Skeletal muscle cell (primary cell): ENCODE results near the gene MBD3L5.
"Not testable (repeated sequence)": the region's sequence is repeated elsewhere in the genome, so short reads cannot be mapped to it uniquely, and the experiment has no call there.

ENCODE experiments used
- DNase-seq: peaks from one replicate; pipeline ENCODE4 v3.0.0-alpha.2; 2010; ENCODE audit warnings: low read depth
- H3K4me3 ChIP-seq: 2 replicates; pipeline ENCODE4 v1.5.1; 2011; ENCODE audit warnings: low read depth, mild to moderate bottlenecking, control low read depth, low read length, moderate library complexity

MBD3L5 gene

DNA sequence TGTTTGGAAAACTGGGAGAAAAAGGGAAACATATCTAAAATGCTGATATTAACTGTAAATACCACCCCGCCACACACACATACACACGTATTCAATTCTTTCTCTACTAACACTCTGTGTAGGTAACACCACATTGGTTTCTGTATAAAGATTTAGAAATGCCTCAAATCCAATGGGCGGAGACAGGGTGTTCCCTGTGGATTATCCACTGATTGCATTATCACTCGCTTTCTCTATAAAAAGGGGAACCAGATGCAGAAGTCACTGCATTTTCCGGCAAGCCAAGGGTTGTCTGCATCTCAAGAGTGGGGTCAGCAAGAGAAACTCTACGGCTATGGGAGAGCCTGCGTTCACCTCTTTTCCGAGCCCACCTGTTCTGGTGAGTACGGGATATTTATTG, at the start of gene MBD3L5:
Gene MBD3L5, plus strand, starts transcription at position 301 of the 400 bp plus-strand sequence. Its CDS starts 34 bp downstream, at position 335.
- not testable (repeated sequence) for DNase-seq, H3K4me3 ChIP-seq

DNA sequence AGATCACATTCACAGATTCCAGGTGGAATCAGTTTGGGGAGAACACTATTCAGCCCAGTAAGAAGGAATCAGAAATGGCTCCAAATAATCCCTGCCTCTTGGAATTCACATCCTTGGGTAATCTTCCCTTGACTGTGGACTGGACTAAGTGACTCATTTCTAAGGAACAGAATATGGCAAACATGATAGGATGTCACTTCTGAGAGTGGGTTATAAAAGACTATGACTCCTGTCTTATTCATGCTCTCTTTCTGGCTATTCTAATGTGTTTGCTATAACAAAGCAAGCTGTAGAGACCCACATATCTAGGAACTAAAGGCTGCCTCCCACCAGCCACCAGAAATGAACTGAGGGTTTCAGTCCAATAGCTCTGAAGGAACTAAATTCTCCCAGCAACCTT, 46.9 kb upstream of the MBD3L5 start:
- DNase-seq: no peak
- no peak overlapping the region for H3K4me3 ChIP-seq

DNA sequence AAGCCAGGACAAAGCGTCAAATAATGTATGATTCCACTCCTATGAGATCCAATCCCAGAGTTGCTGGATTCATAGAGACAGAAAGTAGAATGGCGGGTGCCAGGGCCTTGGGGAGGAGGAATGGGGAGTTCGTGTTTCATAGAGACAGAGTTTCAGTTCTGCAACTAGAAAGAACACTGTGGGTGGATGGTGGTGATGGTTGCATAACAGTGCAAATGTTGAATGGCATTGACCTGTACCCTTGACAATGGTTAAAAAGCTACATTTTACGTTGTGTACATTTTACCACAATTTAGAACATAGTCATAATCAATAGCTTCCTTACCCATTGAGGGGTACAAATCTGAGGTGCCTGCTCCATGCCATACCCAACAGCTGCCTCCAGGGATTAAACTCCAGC, 42.5 kb upstream of the MBD3L5 start:
- H3K4me3 ChIP-seq: no peak overlapping the region
- no peak for DNase-seq

DNA sequence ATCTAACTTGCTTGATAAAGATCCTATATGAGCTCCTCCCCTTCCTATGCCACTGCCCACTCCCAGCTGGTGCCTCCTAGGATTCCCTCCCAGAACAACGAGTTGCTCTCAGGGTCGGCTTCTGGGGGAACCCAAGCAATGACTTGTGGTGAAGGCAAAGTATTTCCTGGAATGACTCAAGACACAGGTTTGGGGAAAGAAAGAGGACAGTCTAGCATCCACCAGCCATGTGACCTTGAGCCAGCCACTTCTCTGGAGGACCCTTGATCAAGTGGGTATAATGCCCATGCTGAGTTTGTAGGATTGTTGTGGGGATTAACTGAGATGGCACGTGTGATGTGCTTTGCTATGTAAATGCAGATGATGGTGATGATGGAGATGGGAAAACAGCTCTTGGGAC, 42.1 kb upstream of the MBD3L5 start:
- no peak overlapping the region for H3K4me3 ChIP-seq
- DNase-seq: no peak

DNA sequence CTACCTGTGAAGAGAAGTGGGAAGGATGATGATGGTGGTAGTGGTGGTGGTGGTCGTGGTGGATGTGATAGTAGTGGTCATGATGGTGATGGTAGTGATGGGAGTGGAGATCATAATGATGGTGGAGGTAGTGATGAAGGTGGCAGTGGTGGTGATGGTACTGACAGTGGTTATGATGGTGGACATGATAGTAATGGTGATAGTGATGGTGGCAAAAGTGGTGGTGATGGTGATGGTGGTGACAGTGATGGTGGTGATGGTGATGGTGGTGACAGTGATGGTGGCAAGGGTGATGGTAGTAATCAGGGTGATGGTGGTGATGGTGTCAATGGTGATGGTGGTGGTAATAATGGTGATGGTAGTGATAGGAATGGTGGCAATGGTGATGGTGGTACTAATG, 35.3 kb upstream of the MBD3L5 start:
- DNase-seq: no peak

DNA sequence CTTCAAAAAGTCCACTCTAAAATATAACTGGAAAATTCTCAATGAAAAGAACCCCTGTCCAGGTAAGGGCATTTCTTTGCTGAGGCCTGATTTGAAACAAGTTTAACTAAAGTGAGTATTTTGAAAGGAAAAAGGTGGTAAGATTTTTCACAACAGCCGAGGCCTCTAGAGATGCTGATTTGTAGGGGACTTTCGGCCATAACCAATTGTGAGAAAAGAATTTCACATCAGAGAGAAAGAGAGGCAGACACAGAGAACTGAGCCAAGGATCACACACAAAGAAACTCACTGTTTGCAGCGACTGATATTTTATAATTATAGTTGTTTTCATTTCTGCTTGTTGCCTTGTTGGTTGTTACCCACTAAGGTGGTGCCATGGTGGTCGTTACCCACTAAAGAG, 33.6 kb upstream of the MBD3L5 start:
- no peak overlapping the region for H3K4me3 ChIP-seq
- no peak for DNase-seq

More for the DNA sequence above, 35.3 kb upstream of the MBD3L5 start:
- H3K4me3 ChIP-seq: no peak overlapping the region

DNA sequence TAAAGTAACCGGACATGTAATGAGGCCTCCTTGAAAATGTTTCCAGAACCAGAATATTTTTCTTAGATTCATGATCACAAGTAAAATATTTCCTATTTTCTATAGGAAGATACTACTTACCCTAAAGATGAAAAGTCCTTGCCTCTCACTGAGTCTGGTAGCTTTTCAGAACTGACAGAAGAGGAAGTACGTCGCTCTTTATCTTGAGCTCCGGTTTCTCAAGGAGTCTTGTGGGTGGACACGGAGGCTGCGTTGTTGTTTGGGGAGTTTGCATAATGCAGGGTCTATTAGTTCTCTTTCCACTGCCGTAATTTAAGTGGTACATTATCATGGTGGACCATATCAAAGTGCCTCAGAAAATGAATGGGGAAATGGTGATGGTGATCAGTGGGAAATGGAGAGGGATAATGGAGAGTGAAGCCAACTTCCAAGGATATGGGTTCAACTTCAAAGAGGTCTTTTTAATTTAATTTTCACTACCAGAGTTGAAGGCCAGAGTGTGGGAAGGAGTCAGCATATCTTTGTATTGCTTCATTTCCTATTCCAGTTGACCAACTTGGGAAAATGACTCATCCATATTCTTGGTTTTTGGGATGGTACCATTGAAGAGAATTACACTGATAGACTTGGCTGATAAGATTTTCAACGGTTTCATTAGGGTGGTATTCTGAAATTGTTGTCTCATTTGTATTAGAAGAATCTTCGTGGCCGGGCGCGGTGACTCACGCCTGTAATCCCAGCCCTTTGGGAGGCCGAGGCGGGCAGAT, 32.5 kb upstream of the MBD3L5 start:
- no peak overlapping the region for H3K4me3 ChIP-seq
- no peak for DNase-seq

DNA sequence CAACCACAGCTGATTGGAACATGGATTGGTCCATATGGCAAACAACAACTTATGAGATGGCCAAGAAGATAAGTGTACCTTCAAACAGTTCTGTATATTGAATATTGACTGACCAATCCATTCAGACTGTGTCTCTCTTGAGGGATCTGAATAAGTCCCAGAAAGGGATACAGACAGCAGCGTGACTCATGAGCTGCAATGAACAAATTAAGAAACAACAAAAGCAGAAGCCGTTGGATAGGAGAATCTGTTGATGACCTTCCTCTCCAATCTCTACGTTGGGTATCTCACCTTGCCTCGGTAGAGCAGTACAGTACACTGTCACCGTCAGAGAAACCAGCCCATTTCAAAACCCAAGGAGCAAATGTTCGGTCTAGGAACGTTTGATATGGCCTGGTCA, 30.4 kb upstream of the MBD3L5 start:
- no peak overlapping the region for H3K4me3 ChIP-seq
- no peak for DNase-seq

DNA sequence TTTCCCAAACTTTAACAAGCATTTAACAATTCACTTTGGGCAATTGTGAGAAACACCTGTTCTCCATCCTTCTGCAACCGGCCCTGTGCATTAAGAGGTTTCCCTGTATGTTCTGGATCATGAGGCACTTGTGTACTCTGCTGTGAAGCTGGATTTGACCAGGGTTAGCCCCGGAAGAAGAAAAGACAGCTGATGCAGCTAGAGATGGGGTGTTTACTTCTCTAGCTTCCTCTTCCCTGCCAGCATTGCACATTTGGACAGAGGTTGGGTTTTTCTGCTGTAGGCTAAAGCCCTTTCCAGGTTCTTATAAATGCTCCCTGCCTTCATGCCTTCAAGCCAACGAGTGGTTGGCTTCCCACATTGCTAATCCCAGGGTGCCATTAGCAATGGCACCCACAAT, 30.0 kb upstream of the MBD3L5 start:
- H3K4me3 ChIP-seq: no peak overlapping the region
- DNase-seq: no peak

DNA sequence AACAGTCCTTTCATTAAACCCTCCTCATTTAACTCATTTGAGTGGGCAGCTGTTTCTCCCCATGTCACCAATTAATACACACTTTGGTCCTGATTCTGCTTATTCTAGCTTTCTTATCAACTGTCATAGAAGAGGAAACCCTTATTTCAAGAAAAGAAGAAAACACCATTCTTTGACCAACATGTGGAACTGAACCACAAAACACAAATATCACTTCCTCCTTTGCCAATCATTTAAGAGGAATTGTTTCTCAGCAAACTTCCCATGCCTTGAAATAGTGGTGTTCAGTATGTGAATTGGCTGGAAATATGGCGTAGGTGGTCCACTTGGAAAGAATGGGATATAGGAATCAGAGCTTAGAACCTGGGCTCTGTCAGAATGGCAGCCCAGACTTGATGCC, 29.6 kb upstream of the MBD3L5 start:
- H3K4me3 ChIP-seq: no peak overlapping the region
- no peak for DNase-seq

DNA sequence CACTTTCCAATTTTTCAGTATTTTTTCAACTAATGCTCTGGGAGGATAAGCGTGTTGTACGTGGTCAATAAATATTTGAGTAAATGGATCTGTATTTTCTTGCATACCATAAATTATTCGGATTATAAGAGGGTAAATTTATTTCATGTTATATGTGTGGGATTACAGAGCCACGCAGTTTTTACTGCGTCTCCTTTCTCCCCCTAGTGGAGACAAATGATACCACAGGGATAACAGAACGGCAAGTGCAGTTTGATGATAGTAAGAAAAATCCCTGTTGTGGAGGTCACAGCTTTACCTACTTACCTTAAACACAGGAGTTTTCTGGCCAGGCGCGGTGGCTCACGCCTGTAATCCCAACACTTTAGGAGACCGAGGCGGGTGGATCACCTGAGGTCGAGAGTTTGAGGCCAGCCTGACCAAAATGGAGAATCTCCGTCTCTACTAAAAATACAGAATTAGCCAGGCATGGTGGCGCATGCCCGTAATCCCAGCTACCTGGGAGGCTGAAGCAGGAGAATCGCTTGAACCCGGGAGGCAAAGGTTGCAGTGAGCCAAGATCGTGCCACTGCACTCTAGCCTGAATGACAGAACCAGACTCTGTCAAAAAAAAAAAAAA, 26.0 kb upstream of the MBD3L5 start:
- H3K4me3 ChIP-seq: no peak overlapping the region
- DNase-seq: no peak

DNA sequence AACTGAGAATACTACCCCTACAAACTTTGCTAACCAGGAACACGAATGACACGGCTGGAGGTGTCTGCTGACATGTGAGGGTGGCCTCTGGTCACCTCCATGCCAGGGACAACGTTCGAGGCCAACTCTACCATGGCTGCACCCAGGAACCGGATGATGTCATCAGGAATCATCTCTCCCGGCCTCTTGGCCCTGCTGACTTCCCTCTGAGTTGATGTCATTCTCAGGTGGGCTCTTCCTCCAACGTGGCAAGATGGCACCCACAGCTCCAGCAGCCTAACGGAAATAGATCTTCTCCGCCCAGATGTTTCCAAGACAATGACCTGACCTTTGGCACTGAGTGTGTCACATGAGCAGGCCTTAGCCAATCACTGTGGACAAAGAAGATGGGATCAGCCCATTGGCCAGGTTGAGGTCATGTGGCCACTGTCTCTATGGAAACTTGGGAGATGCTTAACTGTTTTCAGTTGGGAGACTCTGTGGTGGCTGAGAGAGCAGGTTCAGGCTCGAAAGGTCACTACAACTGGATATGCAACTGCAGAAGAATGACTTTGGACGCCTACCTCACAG, 24.2 kb upstream of the MBD3L5 start:
- no peak overlapping the region for H3K4me3 ChIP-seq
- no peak for DNase-seq

DNA sequence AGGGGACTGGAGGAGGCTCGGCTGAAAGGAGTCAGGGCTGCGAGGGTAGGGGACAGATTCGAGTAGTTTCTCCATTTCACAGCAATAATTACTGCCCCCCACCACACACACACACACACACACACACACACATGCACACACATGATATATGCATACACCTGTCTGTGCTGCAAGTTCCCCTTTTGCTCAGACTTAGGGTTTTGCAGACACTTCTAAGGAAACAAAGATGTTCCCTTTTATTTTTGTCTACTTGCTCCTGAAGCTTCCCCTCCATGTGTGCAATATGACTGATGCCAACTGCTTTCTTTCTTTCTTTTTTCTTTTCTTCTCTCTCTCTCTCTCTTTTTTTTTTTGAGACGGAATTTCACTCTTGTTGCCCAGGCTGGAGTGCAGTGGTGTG, 22.5 kb upstream of the MBD3L5 start:
- H3K4me3 ChIP-seq: no peak overlapping the region
- no peak for DNase-seq

DNA sequence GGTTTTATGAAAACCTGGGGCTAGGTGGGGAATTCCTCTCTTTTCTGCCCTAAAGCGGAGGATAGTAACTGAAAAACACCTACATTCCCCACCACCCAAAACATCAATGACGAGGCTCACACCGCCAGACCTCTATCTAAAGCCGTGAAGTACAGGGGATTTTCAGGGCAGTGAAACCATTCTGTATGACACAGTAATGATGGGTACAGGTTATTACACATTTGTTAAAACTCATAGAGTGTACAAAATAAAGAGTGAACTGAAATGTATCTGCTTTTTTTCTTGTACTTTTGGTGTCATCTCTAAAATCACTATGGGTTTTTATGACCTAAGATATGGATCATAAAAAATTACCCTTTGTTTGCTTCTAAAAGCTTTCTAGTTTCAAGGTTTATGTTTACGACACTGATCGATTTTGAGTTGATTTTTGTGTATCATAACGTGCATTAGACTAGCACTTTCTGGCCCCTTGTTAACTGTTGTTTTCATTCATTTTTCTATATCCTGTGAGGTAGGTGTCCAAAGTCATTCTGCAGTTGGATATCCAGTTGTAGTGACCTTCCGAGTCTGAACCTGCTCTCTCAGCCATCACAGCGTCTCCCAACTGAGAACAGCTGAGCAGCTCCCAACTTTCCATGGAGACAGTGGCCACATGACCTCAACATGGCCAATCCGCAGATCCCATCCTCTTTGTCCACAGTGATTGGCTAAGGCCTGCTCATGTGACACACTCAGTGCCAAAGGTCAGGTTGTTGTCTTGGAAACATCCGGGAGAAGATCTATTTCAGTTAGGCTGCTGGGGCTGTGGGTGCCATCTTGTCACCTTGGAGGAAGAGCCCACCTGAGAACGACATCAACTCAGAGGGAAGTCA, 19.4 kb upstream of the MBD3L5 start:
- no peak overlapping the region for H3K4me3 ChIP-seq

DNA sequence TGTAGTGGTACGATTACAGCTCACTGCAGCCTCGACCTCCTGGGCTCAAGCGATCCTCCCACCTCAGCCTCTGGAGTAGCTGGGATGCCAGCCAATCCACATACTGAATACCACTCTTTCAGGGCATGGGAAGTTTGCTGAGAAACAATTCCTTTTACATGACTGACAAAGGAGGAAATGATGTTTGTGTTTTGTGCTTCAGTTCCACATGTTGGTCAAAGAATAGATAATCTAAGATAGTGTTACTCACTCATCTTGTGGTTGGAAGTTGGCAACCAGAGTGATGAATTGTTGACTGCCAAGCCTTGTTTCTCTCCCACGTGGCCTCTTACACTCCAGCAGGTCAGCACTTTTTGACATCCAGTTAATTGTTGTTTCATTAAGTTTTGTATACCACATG, 16.7 kb upstream of the MBD3L5 start:
- H3K4me3 ChIP-seq: no peak overlapping the region
- DNase-seq: no peak

More for the DNA sequence above, 19.4 kb upstream of the MBD3L5 start:
- no peak for DNase-seq

DNA sequence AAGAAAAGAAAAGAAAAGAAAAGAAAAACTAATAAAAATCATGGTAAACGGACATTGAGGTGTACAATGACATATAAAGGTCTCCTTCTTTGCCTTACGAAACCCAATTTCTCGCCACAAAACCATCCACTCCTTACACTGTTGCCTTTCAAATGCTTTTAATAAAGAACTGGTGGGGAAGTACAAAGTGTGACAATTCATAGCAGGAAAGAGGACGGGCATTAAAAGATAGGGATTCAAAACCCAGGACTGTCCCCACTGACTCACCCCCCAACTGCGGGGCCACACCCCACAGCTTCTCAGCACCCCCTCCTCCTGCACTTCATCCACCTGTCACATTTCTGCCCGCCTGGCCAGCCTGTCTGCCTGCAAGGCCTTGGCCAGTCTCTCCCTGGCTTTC, 11.6 kb upstream of the MBD3L5 start:
- H3K4me3 ChIP-seq: no peak overlapping the region
- no peak for DNase-seq

DNA sequence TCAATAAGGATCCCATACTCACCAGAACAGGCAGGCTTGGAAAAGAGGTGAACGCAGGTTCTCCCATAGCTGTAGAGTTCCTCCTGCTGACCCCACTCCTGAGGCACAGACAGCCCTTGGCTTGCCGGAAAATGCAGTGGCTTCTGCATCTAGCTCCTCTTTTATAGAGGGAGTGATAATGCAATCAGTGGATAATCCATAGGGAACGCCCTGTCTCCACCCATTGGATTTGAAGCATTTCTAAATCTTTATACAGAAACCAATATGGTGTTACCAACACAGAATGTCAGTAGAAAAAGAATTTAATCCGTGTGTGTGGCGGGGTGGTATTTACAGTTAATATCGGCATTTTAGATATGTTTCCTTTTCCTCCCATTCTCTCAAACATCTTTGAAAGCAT, 9.0 kb upstream of the MBD3L5 start, which contains the start of gene MBD3L2B:
Gene MBD3L2B, minus strand, starts transcription at position 101 of the 400 bp plus-strand sequence. Its CDS starts 34 bp downstream, at position 67.
- H3K4me3 ChIP-seq, DNase-seq: not testable (repeated sequence)

DNA sequence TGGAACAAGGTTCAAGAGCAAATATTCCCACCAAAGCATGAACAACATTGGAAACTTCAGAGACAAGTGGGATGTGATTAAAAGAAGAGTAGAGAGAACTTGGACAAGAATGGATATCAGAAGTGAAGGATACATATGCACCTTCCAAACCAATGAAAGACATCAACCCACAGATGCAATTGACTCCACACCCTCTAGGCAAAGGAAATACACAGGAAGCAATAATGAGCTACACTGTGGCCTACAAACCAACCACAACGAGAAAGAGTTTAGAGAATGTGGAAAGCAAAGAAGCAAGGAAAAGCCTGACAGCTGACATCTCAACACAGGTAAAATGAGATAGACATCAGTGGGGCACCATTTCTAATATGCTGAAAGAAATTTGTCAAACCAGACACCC, 1.6 kb upstream of the MBD3L5 start:
- not testable (repeated sequence) for DNase-seq, H3K4me3 ChIP-seq

DNA sequence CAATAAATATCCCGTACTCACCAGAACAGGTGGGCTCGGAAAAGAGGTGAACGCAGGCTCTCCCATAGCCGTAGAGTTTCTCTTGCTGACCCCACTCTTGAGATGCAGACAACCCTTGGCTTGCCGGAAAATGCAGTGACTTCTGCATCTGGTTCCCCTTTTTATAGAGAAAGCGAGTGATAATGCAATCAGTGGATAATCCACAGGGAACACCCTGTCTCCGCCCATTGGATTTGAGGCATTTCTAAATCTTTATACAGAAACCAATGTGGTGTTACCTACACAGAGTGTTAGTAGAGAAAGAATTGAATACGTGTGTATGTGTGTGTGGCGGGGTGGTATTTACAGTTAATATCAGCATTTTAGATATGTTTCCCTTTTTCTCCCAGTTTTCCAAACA, 9.7 kb downstream of the MBD3L5 start, which contains the start of gene MBD3L4:
Gene MBD3L4, minus strand, starts transcription at position 101 of the 400 bp plus-strand sequence. Its CDS starts 35 bp downstream, at position 66.
- not testable (repeated sequence) for H3K4me3 ChIP-seq, DNase-seq

DNA sequence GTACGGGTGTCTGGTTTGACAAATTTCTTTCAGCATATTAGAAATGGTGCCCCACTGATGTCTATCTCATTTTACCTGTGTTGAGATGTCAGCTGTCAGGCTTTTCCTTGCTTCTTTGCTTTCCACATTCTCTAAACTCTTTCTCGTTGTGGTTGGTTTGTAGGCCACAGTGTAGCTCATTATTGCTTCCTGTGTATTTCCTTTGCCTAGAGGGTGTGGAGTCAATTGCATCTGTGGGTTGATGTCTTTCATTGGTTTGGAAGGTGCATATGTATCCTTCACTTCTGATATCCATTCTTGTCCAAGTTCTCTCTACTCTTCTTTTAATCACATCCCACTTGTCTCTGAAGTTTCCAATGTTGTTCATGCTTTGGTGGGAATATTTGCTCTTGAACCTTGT, 11.2 kb downstream of the MBD3L5 start:
- DNase-seq, H3K4me3 ChIP-seq: not testable (repeated sequence)
